ENCODE data around the gene CR2. TPM values are rescaled to one million over a fixed set of nuclear protein-coding genes. Genes with fewer than 3 reads are reported as not detected.

CR2 gene
- polyA plus RNA-seq, 1 donor (not counting 4 experiments of a cell fraction or from before 2014, with no cell fraction given): not detected

- Histone ChIP-seq H3K4me3 (ENCODE audit: control insufficient read depth in 2 of 3, extremely low read depth in 1 of 3, insufficient read depth in 2 of 3, low read depth in 1 of 3, low read length in 3 of 3) (no peak overlapping the region), H2AFZ (ENCODE audit: control insufficient read depth, low read length) (no peak overlapping the region), H4K20me1 (ENCODE audit: control insufficient read depth, extremely low read depth, insufficient read depth, low read length) (no peaks in the 10 kb centered on the region), H3K9ac (ENCODE audit: control insufficient read depth, extremely low read depth, insufficient read depth, low read length) (no peak overlapping the region), H3K36me3 (ENCODE audit: control insufficient read depth in 2 of 2, extremely low read depth in 1 of 2, insufficient read depth in 2 of 2, low read length in 2 of 2) (no peaks in the 10 kb centered on the region), H3K4me2 (ENCODE audit: control insufficient read depth, extremely low read depth, insufficient read depth, low read depth, low read length) (no peak overlapping the region), H3K79me2 (ENCODE audit: control insufficient read depth, insufficient read depth, low read length) (no peaks in the 10 kb centered on the region), H3K27ac (ENCODE audit: control insufficient read depth, insufficient read depth, low read length) (no peak overlapping the region), H3K9me3 (ENCODE audit: control insufficient read depth, low read depth, low read length) (no peaks in the 10 kb centered on the region), H3K9me1 (ENCODE audit: control insufficient read depth, extremely low read depth, insufficient read depth, low read length) (no peaks in the 10 kb centered on the region), H3K4me1 (ENCODE audit: control insufficient read depth, extremely low read depth, insufficient read depth, low read length) (no peaks in the 10 kb centered on the region), H3K27me3 (ENCODE audit: control insufficient read depth, extremely low read depth, insufficient read depth, low read length) (peaks cover 25% of the 10 kb centered on the region)
- dilution Hi-C loops (cut with MboI; ENCODE audit: extremely low pct_ligation_motif_present, low sequenced_read_pairs): no loop called here
- TF ChIP-seq CTCF (optimal IDR thresholded peaks at IDR 0.05 in 1 of 3, IDR thresholded peaks at IDR 0.05 in 1 of 3, conservative IDR thresholded peaks at IDR 0.05 in 1 of 3; ENCODE audit: extremely low read depth in 1 of 3, insufficient read depth in 2 of 3, low read length in 3 of 3) (no peak), EZH2 (IDR thresholded peaks at IDR 0.05; ENCODE audit: low read length) (no peak)
- FAIRE-seq (no peak), DNase-seq (ENCODE audit: low read depth, low spot score) (no peak)
Measured at GRCh38 chr1:207474210-207474609, 20.1 kb downstream of the CR2 start.

GRCh38 chr1:207486198-207486597, 32.1 kb downstream of the CR2 start:
- H3K79me2 ChIP-seq (ENCODE audit: control insufficient read depth, insufficient read depth, low read length): no peaks in the 10 kb centered on the region
- DNase-seq (ENCODE audit: low read depth, low spot score): no peak
- H3K9ac ChIP-seq (ENCODE audit: control insufficient read depth, extremely low read depth, insufficient read depth, low read length): no peak overlapping the region
- H4K20me1 ChIP-seq (ENCODE audit: control insufficient read depth, extremely low read depth, insufficient read depth, low read length): no peaks in the 10 kb centered on the region
- TF ChIP-seq CTCF (optimal IDR thresholded peaks at IDR 0.05 in 1 of 3, IDR thresholded peaks at IDR 0.05 in 1 of 3, conservative IDR thresholded peaks at IDR 0.05 in 1 of 3; ENCODE audit: extremely low read depth in 1 of 3, insufficient read depth in 2 of 3, low read length in 3 of 3) (no peak), EZH2 (IDR thresholded peaks at IDR 0.05; ENCODE audit: low read length) (no peak)
- H3K27ac ChIP-seq (ENCODE audit: control insufficient read depth, insufficient read depth, low read length): no peak overlapping the region
- H2AFZ ChIP-seq (ENCODE audit: control insufficient read depth, low read length): no peak overlapping the region
- no peaks in the 10 kb centered on the region for H3K9me3 ChIP-seq (ENCODE audit: control insufficient read depth, low read depth, low read length)
- H3K4me2 ChIP-seq (ENCODE audit: control insufficient read depth, extremely low read depth, insufficient read depth, low read depth, low read length): no peak overlapping the region
- no peak overlapping the region for H3K4me3 ChIP-seq (ENCODE audit: control insufficient read depth in 2 of 3, extremely low read depth in 1 of 3, insufficient read depth in 2 of 3, low read depth in 1 of 3, low read length in 3 of 3)
- H3K9me1 ChIP-seq (ENCODE audit: control insufficient read depth, extremely low read depth, insufficient read depth, low read length): no peaks in the 10 kb centered on the region
- no peaks in the 10 kb centered on the region for H3K36me3 ChIP-seq (ENCODE audit: control insufficient read depth in 2 of 2, extremely low read depth in 1 of 2, insufficient read depth in 2 of 2, low read length in 2 of 2)
- H3K27me3 ChIP-seq (ENCODE audit: control insufficient read depth, extremely low read depth, insufficient read depth, low read length): peaks cover 5% of the 10 kb centered on the region
- FAIRE-seq: no peak
- H3K4me1 ChIP-seq (ENCODE audit: control insufficient read depth, extremely low read depth, insufficient read depth, low read length): no peaks in the 10 kb centered on the region
- dilution Hi-C loops (cut with MboI; ENCODE audit: extremely low pct_ligation_motif_present, low sequenced_read_pairs): no loop called here

Measured in keratinocyte (primary cell).